ENCODE data around the gene TBC1D3K. TPM values are rescaled to one million over a fixed set of nuclear protein-coding genes. Genes with fewer than 3 reads are reported as not detected.
"Not testable (repeated sequence)": the region's sequence is repeated elsewhere in the genome, so short reads cannot be mapped to it uniquely, and the experiment has no call there.

TBC1D3K gene
- total RNA-seq: not detected

DNA sequence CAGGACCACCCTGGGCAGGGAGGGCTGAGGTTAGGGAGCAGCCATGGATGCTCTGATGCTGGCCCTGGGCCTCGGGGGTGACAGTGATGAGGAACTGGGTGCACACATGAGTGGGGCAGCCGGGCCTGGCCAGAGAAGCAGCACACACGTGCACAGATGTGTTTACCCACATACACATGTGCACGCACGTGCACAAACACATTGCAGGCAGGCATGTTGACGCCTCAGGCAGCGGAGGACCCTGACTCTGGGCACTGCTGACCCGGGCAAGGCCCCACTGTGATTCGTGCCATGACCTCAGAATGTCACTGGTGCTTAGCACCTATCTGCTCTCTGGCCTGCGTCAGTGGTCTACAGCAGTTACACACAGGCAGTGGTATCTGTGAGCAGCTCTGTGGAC is at the start of gene TBC1D3K:
TSS of gene TBC1D3K (plus strand) at position 301 of the 400 bp plus-strand sequence. CDS start 1,585 bp downstream, outside the sequence.
- intact Hi-C loops (cut with DNase I); H3K4me3 ChIP-seq (replicated peaks in 1 of 3); H3K27ac ChIP-seq; H3K4me1 ChIP-seq; H3K27me3 ChIP-seq; DNase-seq; H3K9me3 ChIP-seq; H3K36me3 ChIP-seq: not testable (repeated sequence)
- no CpG with 5 or more reads among the region's 10 CpGs for WGBS, 2 donors

GRCh38 chr17:37884516-37884915 is 39.7 kb upstream of the TBC1D3K start:
- no peak for DNase-seq
- Histone ChIP-seq H3K4me3 (replicated peaks in 1 of 3) (no peak overlapping the region), H3K4me1 (no peaks in the 10 kb centered on the region), H3K9me3 (no peaks in the 10 kb centered on the region), H3K27ac (no peak overlapping the region), H3K27me3 (no peaks in the 10 kb centered on the region), H3K36me3 (no peaks in the 10 kb centered on the region)
- intact Hi-C loops (cut with DNase I): no loop called here
- 48 to 70% methylated on average over 2 of the region's 2 CpGs for WGBS, 2 donors
- TF ChIP-seq CTCF (IDR thresholded peaks at IDR 0.05) (no peak), POLR2A (IDR thresholded peaks at IDR 0.05) (no peak)

GRCh38 chr17:37885136-37885535 is 39.1 kb upstream of the TBC1D3K start:
- no peak overlapping the region for H3K27ac ChIP-seq
- no peaks in the 10 kb centered on the region for H3K9me3 ChIP-seq
- no peak for TF ChIP-seq CTCF (IDR thresholded peaks at IDR 0.05)
- no peak for TF ChIP-seq POLR2A (IDR thresholded peaks at IDR 0.05)
- H3K4me1 ChIP-seq: no peaks in the 10 kb centered on the region
- WGBS, 2 donors: 85 to 90% methylated on average over 5 of the region's 5 CpGs
- no peaks in the 10 kb centered on the region for H3K27me3 ChIP-seq
- no peak for DNase-seq
- intact Hi-C loops (cut with DNase I): no loop called here
- no peak overlapping the region for H3K4me3 ChIP-seq (replicated peaks in 1 of 3)
- H3K36me3 ChIP-seq: no peaks in the 10 kb centered on the region

GRCh38 chr17:37888881-37889280 is 35.3 kb upstream of the TBC1D3K start:
- intact Hi-C loops (cut with DNase I): no loop called here
- Histone ChIP-seq H3K27me3 (no peaks in the 10 kb centered on the region), H3K4me1 (no peaks in the 10 kb centered on the region), H3K36me3 (no peaks in the 10 kb centered on the region), H3K9me3 (no peaks in the 10 kb centered on the region), H3K4me3 (replicated peaks in 1 of 3) (no peak overlapping the region), H3K27ac (no peak overlapping the region)
- 93 to 97% methylated on average over 2 of the region's 2 CpGs for WGBS, 2 donors
- no peak for DNase-seq
- no peak for TF ChIP-seq POLR2A (IDR thresholded peaks at IDR 0.05)
- TF ChIP-seq CTCF (IDR thresholded peaks at IDR 0.05): no peak

DNA sequence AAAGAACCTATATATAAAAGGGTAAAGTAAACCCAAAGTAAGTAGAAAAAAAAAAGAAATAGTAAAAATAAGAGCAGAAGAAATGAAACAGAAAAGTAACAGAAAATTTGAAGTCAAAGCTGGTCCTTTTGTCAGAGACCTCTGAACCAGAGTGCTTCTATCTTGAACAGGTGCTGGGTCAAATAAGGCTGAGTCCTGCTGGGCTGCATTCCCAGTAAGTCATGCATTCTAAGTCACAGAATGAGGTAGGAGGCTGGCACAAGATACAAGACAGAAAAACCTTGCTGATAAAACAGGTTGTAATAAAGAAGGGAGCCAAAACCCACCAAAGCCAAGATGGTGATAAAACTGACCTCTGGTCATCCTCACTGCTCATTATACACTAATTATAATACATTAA is 27.3 kb upstream of the TBC1D3K start:
- H3K4me3 ChIP-seq (replicated peaks in 1 of 3); H3K36me3 ChIP-seq; intact Hi-C loops (cut with DNase I); DNase-seq; H3K4me1 ChIP-seq; H3K27ac ChIP-seq; H3K9me3 ChIP-seq; H3K27me3 ChIP-seq: not testable (repeated sequence)

Small RNA genes within 50 kb of the gene (small RNA-seq; reads per million reads assigned to genes)
- gene RF00001 (not detected), gene RNU6-489P (not detected)

Other genes with a start within 250 kb of the TBC1D3K start
- not detected for gene HNF1B, start 179.4 kb upstream of the TBC1D3K start, total RNA-seq
- 10 to 100 TPM in 1 of 4 donors, 1 to 10 TPM in 3; 4.3 to 12.5 (median 8.7) TPM for gene TBC1D3L, start 64.6 kb downstream of the TBC1D3K start, total RNA-seq
- gene TBC1D3D, start 79.6 kb downstream of the TBC1D3K start, total RNA-seq: not detected
- gene TBC1D3C, start 144.2 kb downstream of the TBC1D3K start, total RNA-seq: not detected
- gene TBC1D3E, start 203.5 kb downstream of the TBC1D3K start, total RNA-seq: not detected

All from thyroid gland (tissue), 4 donors.